ENCODE results near the gene PPP1R12C.
A peak's percentile ranks its signal among the peaks of the same experiment; 100 is the strongest.
"Not testable (repeated sequence)": the region's sequence is repeated elsewhere in the genome, so short reads cannot be mapped to it uniquely, and the experiment has no call there.

The PPP1R12C gene

GRCh38 chr19:55160128-55160985, 42.9 kb upstream of the PPP1R12C start:
- TF ChIP-seq CTCF (IDR thresholded peaks at IDR 0.05; ENCODE audit: control insufficient read depth, extremely low read depth, insufficient read depth) = peak; percentile 98
- H3K4me3 ChIP-seq (ENCODE audit: low read depth, low read length) = no peak overlapping the region
- DNase-seq (ENCODE audit: low read depth) = peak; percentile 69

GRCh38 chr19:55158848-55159749, 41.7 kb upstream of the PPP1R12C start:
- TF ChIP-seq CTCF (IDR thresholded peaks at IDR 0.05; ENCODE audit: control insufficient read depth, extremely low read depth, insufficient read depth) = no peak
- DNase-seq (ENCODE audit: low read depth) = no peak
- H3K4me3 ChIP-seq (ENCODE audit: low read depth, low read length) = no peak overlapping the region

DNA sequence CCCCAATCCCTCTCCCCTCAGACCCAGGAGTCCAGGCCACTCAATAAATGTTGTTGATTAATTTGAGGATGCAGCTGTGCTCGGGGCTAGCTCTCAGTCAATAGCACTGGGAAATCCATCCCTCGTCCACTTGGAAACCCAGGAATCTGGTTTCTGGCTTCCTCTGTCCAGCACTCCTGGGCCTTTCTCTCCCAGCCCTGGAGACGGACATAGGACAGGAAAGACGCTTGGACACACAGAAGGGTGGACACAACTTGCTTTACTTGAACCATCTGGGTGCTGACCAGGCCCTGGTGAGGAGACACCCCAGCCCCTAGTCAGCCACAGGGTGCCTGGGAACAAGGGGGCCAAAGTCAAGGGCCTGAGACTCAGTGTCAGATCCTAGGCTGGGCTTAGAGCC, 41.0 kb upstream of the PPP1R12C start:
- DNase-seq (ENCODE audit: low read depth) = no peak
- TF ChIP-seq CTCF (IDR thresholded peaks at IDR 0.05; ENCODE audit: control insufficient read depth, extremely low read depth, insufficient read depth) = no peak
- no peak overlapping the region for H3K4me3 ChIP-seq (ENCODE audit: low read depth, low read length)

DNA sequence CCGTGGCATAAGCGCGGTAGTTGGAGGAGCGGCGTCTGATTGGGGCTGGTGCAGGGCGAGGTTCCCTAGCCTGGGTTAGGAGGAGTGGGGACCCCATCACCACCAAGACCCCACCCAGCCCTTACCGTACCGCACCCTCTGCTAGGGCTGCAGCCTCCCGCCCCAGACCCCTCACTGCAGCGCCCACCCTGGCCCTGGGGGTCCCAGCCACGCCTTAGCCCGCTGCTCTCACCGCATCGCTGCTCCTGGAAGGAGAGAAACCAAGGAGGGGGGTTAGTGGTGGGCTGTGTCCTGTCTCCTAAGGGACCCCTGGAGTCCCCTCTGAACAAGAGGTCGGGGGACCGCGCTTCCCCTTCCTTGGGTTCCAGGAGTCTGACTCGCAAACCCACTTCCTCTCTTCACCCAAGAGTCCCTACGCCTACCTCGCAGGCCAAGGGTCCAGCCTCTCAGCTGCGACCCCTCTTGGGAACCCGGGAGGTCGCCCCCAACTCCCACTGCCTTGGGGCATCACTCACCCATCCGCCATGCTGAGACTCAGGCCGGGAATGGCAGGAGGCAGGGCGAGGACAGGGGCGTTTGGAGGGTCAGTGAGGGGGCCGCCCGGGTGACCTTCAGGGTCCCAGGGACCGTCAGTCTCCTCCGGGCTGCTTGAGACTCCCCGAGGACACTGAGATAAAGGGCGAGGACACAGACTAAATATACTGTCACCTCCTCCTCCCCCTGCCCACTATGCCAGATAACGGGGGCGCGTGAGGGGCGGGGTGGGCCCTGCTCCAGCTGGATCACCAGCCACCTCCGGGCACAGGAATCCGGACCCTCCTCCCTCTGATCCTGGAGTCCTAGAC, 39.8 kb upstream of the PPP1R12C start, which contains the start of gene TNNI3:
Gene TNNI3, minus strand, starts transcription at position 669 of the 845 bp plus-strand sequence. Its CDS starts 143 bp downstream, at position 526.
- no peak within 1 kb of the TSS for H3K4me3 ChIP-seq (ENCODE audit: low read depth, low read length)
- no peak for DNase-seq (ENCODE audit: low read depth)
- TF ChIP-seq CTCF (IDR thresholded peaks at IDR 0.05; ENCODE audit: control insufficient read depth, extremely low read depth, insufficient read depth) = no peak

DNA sequence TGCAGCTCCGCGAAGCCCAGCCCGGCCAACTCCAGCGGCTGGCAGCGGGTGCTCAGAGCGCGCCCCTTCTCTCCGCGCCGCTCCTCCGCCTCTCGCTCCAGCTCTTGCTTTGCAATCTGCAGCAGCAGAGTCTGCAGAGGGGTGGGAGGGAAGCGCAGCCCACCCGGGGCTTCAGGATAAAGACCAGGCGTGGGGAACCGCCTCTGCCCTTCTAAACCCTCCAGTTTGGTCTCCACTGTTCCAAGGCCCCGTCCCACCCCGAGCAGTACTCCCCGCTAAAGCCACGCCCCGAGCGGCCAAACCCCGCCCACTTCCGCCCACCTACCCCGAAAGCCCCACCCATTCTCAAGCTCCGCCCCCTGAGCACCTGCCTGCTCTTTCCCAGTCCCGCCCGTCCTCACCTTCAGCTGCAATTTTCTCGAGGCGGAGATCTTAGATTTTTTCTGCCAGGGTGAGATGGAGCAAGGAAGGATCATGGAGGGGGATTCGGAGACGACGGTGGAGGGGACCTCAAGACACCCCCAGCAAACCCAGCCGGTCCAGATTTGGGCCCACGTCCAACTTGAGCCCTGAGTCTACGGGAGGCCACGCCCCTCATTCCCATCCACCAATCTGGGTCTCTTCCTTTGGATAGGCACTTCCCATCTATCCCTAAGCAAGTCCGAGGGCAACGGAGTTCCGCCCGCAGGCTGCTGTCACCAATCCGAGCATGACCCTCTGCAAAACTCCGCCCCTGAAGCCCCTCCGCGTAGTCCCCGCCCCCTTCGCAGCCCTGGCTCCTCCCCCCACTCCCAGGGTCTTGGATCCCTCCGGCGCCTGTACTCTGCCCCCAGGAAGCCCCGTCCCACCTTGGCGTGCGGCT, 39.0 kb upstream of the PPP1R12C start:
- no peak for TF ChIP-seq CTCF (IDR thresholded peaks at IDR 0.05; ENCODE audit: control insufficient read depth, extremely low read depth, insufficient read depth)
- no peak overlapping the region for H3K4me3 ChIP-seq (ENCODE audit: low read depth, low read length)
- no peak for DNase-seq (ENCODE audit: low read depth)

DNA sequence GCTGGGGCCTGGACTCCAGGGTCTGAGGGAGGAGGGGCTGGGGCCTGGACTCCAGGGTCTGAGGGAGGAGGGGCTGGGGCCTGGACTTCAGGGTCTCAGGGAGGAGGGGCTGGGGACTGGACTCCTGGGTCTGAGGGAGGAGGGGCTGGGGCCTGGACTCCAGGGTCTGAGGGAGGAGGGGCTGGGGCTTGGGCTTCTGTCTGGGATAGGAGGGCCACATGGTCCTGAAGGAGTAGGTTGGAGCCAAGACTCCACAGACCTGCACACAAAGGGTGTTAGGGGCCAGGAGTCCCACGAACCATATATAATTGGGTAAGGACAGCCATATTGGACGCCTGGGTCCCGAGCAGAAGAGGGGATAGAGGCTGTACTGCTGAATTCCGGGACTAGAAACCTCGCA, 38.3 kb upstream of the PPP1R12C start:
- not testable (repeated sequence) for H3K4me3 ChIP-seq (ENCODE audit: low read depth, low read length); DNase-seq (ENCODE audit: low read depth)

Measured in LNCaP clone FGC (cell line).